ENCODE data around the gene UTP25. TPM values are rescaled to one million over a fixed set of nuclear protein-coding genes. Genes with fewer than 3 reads are reported as not detected.

UTP25 gene
- total RNA-seq, 3 donors from 2014 or later (not counting 1 experiment from before 2014, with no cell fraction given) = 6.0 to 8.9 (median 8.3) TPM

DNA sequence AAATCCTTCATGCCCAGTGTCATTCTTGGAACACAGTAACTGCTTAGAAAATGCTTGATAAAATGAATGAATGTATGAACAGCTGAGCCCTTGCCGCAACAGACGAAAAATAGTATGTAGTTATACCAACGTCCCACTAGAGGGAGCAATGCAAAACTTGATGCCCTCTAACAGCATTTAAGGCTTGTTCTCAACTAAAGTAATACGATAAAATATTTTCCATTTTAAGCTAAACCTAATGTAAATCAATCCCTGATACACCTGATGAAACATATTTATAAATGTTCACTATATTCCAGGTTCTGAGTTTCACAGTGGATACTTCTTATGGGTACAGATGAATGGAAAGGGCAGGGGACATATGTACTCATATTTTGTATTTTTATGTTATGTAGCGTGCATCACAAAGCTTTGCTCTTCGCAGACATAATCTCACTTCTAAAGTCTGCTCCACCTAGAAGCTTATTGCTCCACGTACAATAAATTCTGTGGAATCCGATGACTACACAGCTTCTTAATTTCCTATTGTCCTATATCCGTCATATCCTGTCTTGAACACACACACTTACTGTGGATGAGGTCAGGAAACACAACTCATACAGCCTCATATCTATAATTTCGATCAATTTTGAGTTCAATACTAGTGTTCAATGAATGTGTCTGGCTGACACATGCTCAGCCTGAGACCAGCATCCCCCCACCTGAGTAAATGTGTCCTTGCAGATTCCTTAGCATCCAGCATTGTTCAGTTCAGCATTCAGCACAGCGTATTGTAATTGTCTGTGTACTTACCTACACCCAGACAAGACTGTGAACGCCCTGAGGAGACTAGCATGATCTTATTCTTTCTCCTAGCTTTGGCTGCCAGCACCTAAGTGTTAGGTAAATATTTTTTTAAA lies 4.4 kb upstream of the UTP25 start:
- H3K27ac Mint-ChIP-seq = no peak overlapping the region
- H3K27me3 ChIP-seq (ENCODE audit: control insufficient read depth, insufficient read depth, low read length) = peaks cover 11% of the 10 kb centered on the region
- no peak overlapping the region for H3K4me3 Mint-ChIP-seq
- H3K4me1 ChIP-seq (ENCODE audit: control insufficient read depth, insufficient read depth, low read length) = peaks cover 8% of the 10 kb centered on the region
- peak in 2 of 3 donors; percentile 21 to 25 for ATAC-seq
- 50% methylated on average over 10 of the region's 12 CpGs for WGBS (ENCODE audit: insufficient coverage)
- peaks cover 22 to 35% of the 10 kb centered on the region in 2 donors for H3K27me3 Mint-ChIP-seq (ENCODE audit: low read depth in 2 of 2)
- TF ChIP-seq, protein P1, sequence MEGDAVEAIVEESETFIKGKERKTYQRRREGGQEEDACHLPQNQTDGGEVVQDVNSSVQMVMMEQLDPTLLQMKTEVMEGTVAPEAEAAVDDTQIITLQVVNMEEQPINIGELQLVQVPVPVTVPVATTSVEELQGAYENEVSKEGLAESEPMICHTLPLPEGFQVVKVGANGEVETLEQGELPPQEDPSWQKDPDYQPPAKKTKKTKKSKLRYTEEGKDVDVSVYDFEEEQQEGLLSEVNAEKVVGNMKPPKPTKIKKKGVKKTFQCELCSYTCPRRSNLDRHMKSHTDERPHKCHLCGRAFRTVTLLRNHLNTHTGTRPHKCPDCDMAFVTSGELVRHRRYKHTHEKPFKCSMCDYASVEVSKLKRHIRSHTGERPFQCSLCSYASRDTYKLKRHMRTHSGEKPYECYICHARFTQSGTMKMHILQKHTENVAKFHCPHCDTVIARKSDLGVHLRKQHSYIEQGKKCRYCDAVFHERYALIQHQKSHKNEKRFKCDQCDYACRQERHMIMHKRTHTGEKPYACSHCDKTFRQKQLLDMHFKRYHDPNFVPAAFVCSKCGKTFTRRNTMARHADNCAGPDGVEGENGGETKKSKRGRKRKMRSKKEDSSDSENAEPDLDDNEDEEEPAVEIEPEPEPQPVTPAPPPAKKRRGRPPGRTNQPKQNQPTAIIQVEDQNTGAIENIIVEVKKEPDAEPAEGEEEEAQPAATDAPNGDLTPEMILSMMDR (IDR thresholded peaks at IDR 0.05) = peak; percentile 86
- no peaks in the 10 kb centered on the region for H3K36me3 Mint-ChIP-seq
- H3K4me1 Mint-ChIP-seq = peaks cover 20 to 24% of the 10 kb centered on the region in 2 donors
- H3K27ac ChIP-seq (ENCODE audit: low read length) = no peak overlapping the region
- H3K4me3 ChIP-seq (ENCODE audit: low read length) = no peak overlapping the region
- intact Hi-C loops (cut with micrococcal nuclease) = no loop called here
- peak in 1 of 2 donors; percentile 82 for DNase-seq
- H3K9me3 Mint-ChIP-seq = no peaks in the 10 kb centered on the region
- no peaks in the 10 kb centered on the region for H3K9me3 ChIP-seq (ENCODE audit: control insufficient read depth, insufficient read depth, low read length)
- no peaks in the 10 kb centered on the region for H3K36me3 ChIP-seq (ENCODE audit: control insufficient read depth, insufficient read depth, low read length)

DNA sequence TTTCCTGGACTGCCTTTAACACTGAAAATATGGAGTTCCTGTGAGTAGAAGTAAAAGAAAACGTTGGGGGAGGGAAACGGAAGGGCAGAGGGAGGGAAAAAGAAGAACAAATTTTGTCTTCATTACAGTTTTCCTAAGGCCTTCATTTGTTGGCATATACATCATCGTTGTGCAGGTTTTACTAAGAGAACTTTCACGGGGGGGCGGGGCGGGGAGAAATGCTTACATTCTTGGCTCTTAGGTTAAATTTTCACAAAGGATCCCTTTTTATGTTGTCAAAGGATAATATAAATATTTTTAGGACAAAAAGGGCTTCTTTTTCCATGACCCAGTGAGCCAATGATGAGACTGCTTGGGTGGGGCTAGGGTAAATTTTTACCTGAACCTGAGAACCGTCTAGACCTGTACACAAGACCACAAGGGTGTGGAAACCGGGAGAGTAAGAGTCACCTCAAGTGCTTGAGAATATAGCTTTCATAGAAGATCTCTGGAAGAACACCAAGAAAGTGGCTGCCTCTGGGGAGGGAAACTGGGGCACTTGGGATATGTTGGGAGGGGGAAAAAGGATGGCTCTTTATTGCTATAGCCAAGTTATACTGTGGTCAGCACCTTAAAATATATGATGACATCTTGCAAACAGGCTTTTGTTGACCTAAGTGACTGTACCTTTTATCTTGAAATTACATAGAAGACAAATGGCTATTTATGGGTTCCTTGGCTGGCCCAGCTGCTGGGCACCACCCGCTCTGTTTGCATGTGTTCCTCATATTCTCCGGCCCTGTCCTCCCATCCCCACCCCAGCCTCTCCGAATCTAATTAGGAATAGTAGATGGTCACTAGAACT lies 2.0 kb upstream of the UTP25 start:
- Histone ChIP-seq H3K9me3 (ENCODE audit: control insufficient read depth, insufficient read depth, low read length) (no peaks in the 10 kb centered on the region), H3K4me3 (ENCODE audit: low read length) (no peak overlapping the region), H3K27ac (ENCODE audit: low read length) (no peak overlapping the region), H3K36me3 (ENCODE audit: control insufficient read depth, insufficient read depth, low read length) (peaks cover under 1% of the 10 kb centered on the region), H3K4me1 (ENCODE audit: control insufficient read depth, insufficient read depth, low read length) (peaks cover 19% of the 10 kb centered on the region), H3K27me3 (ENCODE audit: control insufficient read depth, insufficient read depth, low read length) (peaks cover 6% of the 10 kb centered on the region)
- Mint-ChIP-seq H3K9me3 (no peaks in the 10 kb centered on the region), H3K27ac (no peak overlapping the region), H3K4me1 (peaks cover 24 to 37% of the 10 kb centered on the region in 2 donors), H3K27me3 (ENCODE audit: low read depth in 2 of 2) (peaks cover 12 to 17% of the 10 kb centered on the region in 2 donors), H3K36me3 (no peaks in the 10 kb centered on the region), H3K4me3 (no peak overlapping the region)
- 84% methylated on average over 11 of the region's 11 CpGs for WGBS (ENCODE audit: insufficient coverage)
- intact Hi-C loops (cut with micrococcal nuclease) = no loop called here
- TF ChIP-seq, protein P1 (IDR thresholded peaks at IDR 0.05) = no peak
- no peak for DNase-seq
- ATAC-seq = no peak

DNA sequence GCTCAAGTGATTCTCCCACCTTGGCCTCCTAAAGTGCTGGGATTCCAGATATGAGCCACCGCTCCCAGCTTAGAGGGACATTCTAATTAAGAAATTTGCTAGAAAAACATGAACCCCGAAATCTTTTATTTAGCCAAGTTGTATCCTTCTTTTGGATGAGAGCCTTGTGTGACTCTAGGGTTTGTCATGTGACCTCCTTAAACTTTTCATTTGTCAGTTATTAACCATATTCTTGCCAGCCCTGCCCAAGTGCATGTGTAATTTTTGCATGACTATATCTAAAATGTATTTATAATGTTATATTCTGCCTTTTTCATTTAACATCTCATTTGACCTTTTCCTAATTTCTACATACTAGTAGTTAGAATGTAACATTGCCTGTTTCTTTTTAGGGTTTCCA lies 1.9 kb downstream of the UTP25 start:
- TF ChIP-seq, protein P1 (IDR thresholded peaks at IDR 0.05) = no peak
- Histone ChIP-seq H3K4me1 (ENCODE audit: control insufficient read depth, insufficient read depth, low read length) (peaks cover 19% of the 10 kb centered on the region), H3K27ac (ENCODE audit: low read length) (no peak overlapping the region), H3K27me3 (ENCODE audit: control insufficient read depth, insufficient read depth, low read length) (no peaks in the 10 kb centered on the region), H3K4me3 (ENCODE audit: low read length) (no peak overlapping the region), H3K9me3 (ENCODE audit: control insufficient read depth, insufficient read depth, low read length) (no peaks in the 10 kb centered on the region), H3K36me3 (ENCODE audit: control insufficient read depth, insufficient read depth, low read length) (peaks cover 37% of the 10 kb centered on the region)
- Mint-ChIP-seq H3K4me3 (peak overlapping the region; percentile 61), H3K36me3 (peaks cover 10% of the 10 kb centered on the region), H3K4me1 (peaks cover 14 to 27% of the 10 kb centered on the region in 2 donors), H3K27me3 (ENCODE audit: low read depth in 2 of 2) (no peaks in the 10 kb centered on the region), H3K9me3 (no peaks in the 10 kb centered on the region), H3K27ac (no peak overlapping the region)
- intact Hi-C loops (cut with micrococcal nuclease) = no loop called here
- WGBS (ENCODE audit: insufficient coverage) = 94% methylated on average over 1 of the region's 2 CpGs
- DNase-seq (no peak), ATAC-seq (no peak)

All from natural killer cell (primary cell).